CD4-positive, alpha-beta T cell (primary cell): ENCODE results near the gene FAM53A. TPM values are rescaled to one million over a fixed set of nuclear protein-coding genes. Genes with fewer than 3 reads are reported as not detected.

ENCODE experiments used
- ATAC-seq: fragments of 200-7000 bp; cut with Tn5 transposase; one replicate; pipeline ENCODE4 v1.10.0; 2022; ENCODE audit warnings: mild to moderate bottlenecking; ENCODE audit not compliant: poor library complexity
- CTCF ChIA-PET: fragments of 350-600 bp; sonication (Branson Sonifier 250); formaldehyde crosslinking; loops from one replicate; lab custom pipeline; 2021; ENCODE audit warnings: antibody characterized with exemption, inconsistent platforms; lab: Charles Lee
- POLR2A ChIA-PET: fragments of 350-600 bp; sonication (Branson Sonifier 250); formaldehyde crosslinking; loops from one replicate; lab custom pipeline; 2021; ENCODE audit warnings: antibody characterized with exemption, inconsistent platforms; lab: Charles Lee
- DNase-seq, 14 experiments: peaks; one replicate each; pipeline ENCODE4 v3.0.0-alpha.2; 2013 to 2020; ENCODE audit warnings: mixed read lengths in 2 of 14
- H3K27ac ChIP-seq, 2 donors: one replicate each; pipeline versions ENCODE4 v1.5.1 to v1.7.0; 2013; ENCODE audit warnings: low read length in 2 of 2, low read depth in 1 of 2, mild to moderate bottlenecking in 1 of 2
- H3K27me3 ChIP-seq, 2 experiments: 1 replicate in 1 of 2; 2 replicates in 1 of 2; pipeline versions ENCODE4 v1.6.1 to v1.7.0; 2013; ENCODE audit warnings: low read length in 2 of 2, control low read depth in 1 of 2, mild to moderate bottlenecking in 1 of 2, moderate library complexity in 1 of 2; ENCODE audit not compliant: insufficient read depth in 2 of 2, control insufficient read depth in 1 of 2
- H3K36me3 ChIP-seq: one replicate; pipeline ENCODE4 v1.6.1; 2013; ENCODE audit warnings: low read length, control low read depth; ENCODE audit not compliant: insufficient read depth
- H3K4me1 ChIP-seq: one replicate; pipeline ENCODE4 v1.6.1; 2013; ENCODE audit warnings: low read length, control low read depth; ENCODE audit not compliant: insufficient read depth
- H3K4me3 ChIP-seq: one replicate; pipeline ENCODE4 v1.5.1; 2013; ENCODE audit warnings: mild to moderate bottlenecking, low read length, moderate library complexity
- H3K9me3 ChIP-seq, 2 experiments: 1 replicate in 1 of 2; 2 replicates in 1 of 2; pipeline versions ENCODE4 v1.6.1 to v1.7.0; 2013; ENCODE audit warnings: low read length in 2 of 2, mild to moderate bottlenecking in 2 of 2, control low read depth in 1 of 2, moderate library complexity in 1 of 2; ENCODE audit not compliant: control insufficient read depth in 1 of 2, insufficient read depth in 1 of 2
- H3K27ac Mint-ChIP-seq: one replicate; pipeline ENCODE4 v1.8.0; 2020; ENCODE audit warnings: mixed read lengths
- H3K27me3 Mint-ChIP-seq: one replicate; pipeline ENCODE4 v1.8.0; 2021; ENCODE audit warnings: mixed read lengths
- H3K36me3 Mint-ChIP-seq: one replicate; pipeline ENCODE4 v1.8.0; 2021; ENCODE audit warnings: low read depth, mixed read lengths
- H3K4me1 Mint-ChIP-seq: one replicate; pipeline ENCODE4 v1.8.0; 2021; ENCODE audit warnings: low read depth, mixed read lengths
- H3K4me3 Mint-ChIP-seq: one replicate; pipeline ENCODE4 v1.8.0; 2020; ENCODE audit warnings: mild to moderate bottlenecking, mixed read lengths
- H3K9me3 Mint-ChIP-seq: one replicate; pipeline ENCODE4 v1.8.0; 2020; ENCODE audit warnings: mixed read lengths
- CTCF ChIP-seq: fragments of 200-600 bp; IDR thresholded peaks from one replicate; pipeline ENCODE4 v1.8.0; 2022; ENCODE audit warnings: antibody characterized with exemption, mild to moderate bottlenecking
- intact Hi-C, 2 experiments: fragments of 100-400 bp; cut with DNase I in 1 of 2; cut with micrococcal nuclease in 1 of 2; formaldehyde crosslinking; loops; one replicate each; pipeline versions ENCODE4 v1.15.1 to v1.9.0; 2023 to 2025; cut with DNase I, micrococcal nuclease
- total RNA-seq, 174 experiments: library from RNA in 2 of 174; stranded (reverse) in 2 of 174; gene quantifications; one replicate each; pipeline ENCODE4 v1.2.3 and lab custom pipeline; 2021 to 2026

Gene FAM53A
- total RNA-seq, 2 experiments from 2014 or later = 0.93 to 2.4 TPM

DNA sequence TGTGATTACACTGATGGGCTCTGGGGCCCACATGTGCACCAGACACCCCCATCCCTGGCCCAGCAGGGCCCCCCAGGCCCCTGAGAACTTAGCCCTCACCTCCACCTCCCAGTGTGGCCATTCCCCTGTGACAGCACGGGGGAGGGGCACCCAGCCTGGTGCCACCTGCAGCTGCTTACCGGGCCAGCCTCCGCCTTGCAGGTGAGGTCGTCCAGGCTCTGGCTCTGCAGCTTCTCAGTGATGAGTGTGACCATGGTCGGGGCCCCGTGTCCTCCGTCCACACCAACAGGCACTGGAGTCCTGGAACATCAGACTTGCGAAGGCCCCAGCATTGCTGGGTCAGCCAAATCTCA is 15.6 kb downstream of the FAM53A start:
- Mint-ChIP-seq H3K9me3 (no peaks in the 10 kb centered on the region), H3K36me3 (no peaks in the 10 kb centered on the region), H3K4me3 (no peak overlapping the region), H3K4me1 (no peaks in the 10 kb centered on the region), H3K27ac (no peak overlapping the region), H3K27me3 (no peaks in the 10 kb centered on the region)
- Histone ChIP-seq H3K27me3 (no peaks in the 10 kb centered on the region), H3K9me3 (peaks cover 0 to 8% of the 10 kb centered on the region in 2 experiments), H3K36me3 (no peaks in the 10 kb centered on the region), H3K4me1 (no peaks in the 10 kb centered on the region), H3K4me3 (no peak overlapping the region), H3K27ac (no peak overlapping the region)
- no peak for TF ChIP-seq CTCF
- ChIA-PET CTCF (no interaction called here), POLR2A (no interaction called here)
- intact Hi-C loops = no loop called here
- ATAC-seq (no peak), DNase-seq (no peak)

DNA sequence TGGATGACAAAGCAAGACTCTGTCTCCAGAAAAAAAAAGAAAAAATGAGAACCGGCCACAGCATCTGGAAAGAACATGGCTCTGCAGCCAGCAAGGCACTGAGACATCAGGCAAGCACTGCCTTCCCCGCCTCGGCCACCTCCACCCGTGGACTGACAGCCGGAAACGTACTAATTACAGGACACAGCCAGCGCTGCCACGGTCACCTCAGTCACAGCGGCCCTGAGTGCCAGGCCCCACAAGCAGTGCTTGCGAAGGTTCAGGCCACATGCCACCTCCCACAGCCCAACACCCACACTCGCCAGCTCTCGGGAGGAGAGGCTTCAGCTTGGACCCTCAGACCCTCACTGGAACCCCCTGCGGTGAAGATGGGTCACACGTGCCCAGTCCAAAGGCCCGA is 16.8 kb downstream of the FAM53A start:
- Mint-ChIP-seq H3K4me1 (no peaks in the 10 kb centered on the region), H3K36me3 (no peaks in the 10 kb centered on the region), H3K4me3 (no peak overlapping the region), H3K9me3 (no peaks in the 10 kb centered on the region), H3K27ac (no peak overlapping the region), H3K27me3 (no peaks in the 10 kb centered on the region)
- H3K27ac ChIP-seq = no peak overlapping the region
- CTCF ChIA-PET = interaction anchor here (0.7 kb wide), 1 partner anchor 112 kb away, joined by 3 read pairs; no protein-coding TSS in a partner anchor
- H3K27me3 ChIP-seq = no peaks in the 10 kb centered on the region
- peaks cover 0 to 8% of the 10 kb centered on the region in 2 experiments for H3K9me3 ChIP-seq
- no peak overlapping the region for H3K4me3 ChIP-seq
- POLR2A ChIA-PET = no interaction called here
- intact Hi-C loops = no loop called here
- ATAC-seq (no peak), DNase-seq (no peak)
- no peaks in the 10 kb centered on the region for H3K4me1 ChIP-seq
- no peaks in the 10 kb centered on the region for H3K36me3 ChIP-seq
- TF ChIP-seq CTCF = no peak

DNA sequence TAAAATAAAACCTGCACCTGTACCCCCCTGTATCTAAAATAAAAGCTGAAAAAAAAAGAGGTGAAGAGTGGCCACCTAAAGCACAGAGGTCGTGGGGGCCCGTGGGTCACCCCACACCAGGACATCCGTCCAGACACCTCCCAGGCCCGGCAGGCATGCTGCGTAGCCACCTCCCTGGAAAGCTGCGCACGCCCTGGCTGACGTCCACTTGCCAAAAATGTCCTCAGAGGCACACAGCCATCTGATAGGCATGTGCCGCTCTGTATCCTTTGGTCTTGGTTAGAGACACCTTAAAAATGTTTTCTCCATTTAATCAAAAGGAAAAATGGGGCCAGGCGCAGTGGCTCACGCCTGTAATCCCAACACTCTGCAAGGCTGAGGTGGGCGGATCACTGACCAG is 17.7 kb downstream of the FAM53A start:
- ChIA-PET CTCF (no interaction called here), POLR2A (no interaction called here)
- no peaks in the 10 kb centered on the region for H3K36me3 Mint-ChIP-seq
- H3K9me3 Mint-ChIP-seq = no peaks in the 10 kb centered on the region
- H3K4me3 Mint-ChIP-seq = no peak overlapping the region
- Histone ChIP-seq H3K27me3 (no peaks in the 10 kb centered on the region), H3K4me3 (no peak overlapping the region), H3K4me1 (no peaks in the 10 kb centered on the region), H3K9me3 (peaks cover 0 to 8% of the 10 kb centered on the region in 2 experiments), H3K27ac (no peak overlapping the region), H3K36me3 (no peaks in the 10 kb centered on the region)
- DNase-seq (no peak), ATAC-seq (no peak)
- intact Hi-C loops = no loop called here
- H3K27me3 Mint-ChIP-seq = no peaks in the 10 kb centered on the region
- no peaks in the 10 kb centered on the region for H3K4me1 Mint-ChIP-seq
- H3K27ac Mint-ChIP-seq = no peak overlapping the region
- TF ChIP-seq CTCF = no peak
